Upper lobe of left lung (tissue), 6 donors: ENCODE data around the gene MPPED2. TPM values are rescaled to one million over a fixed set of nuclear protein-coding genes. Genes with fewer than 3 reads are reported as not detected.

Source experiments
- ATAC-seq, 2 donors: fragments of 200-7000 bp; cut with Tn5 transposase; one replicate each; pipeline ENCODE4 v1.9.1; 2022; ENCODE audit warnings: mild to moderate bottlenecking in 2 of 2, moderate library complexity in 2 of 2; ENCODE audit not compliant: low FRiP score in 2 of 2
- DNase-seq, 2 donors: peaks; one replicate each; pipeline ENCODE4 v3.0.0-alpha.2; 2019 to 2020
- H3K27ac ChIP-seq, 4 donors: fragments of 200-600 bp; sonication (generic); one replicate each; pipeline ENCODE4 v1.5.1; 2016 to 2019
- H3K27me3 ChIP-seq, 4 donors: fragments of 200-600 bp; sonication (generic); one replicate each; pipeline ENCODE4 v1.5.1; 2017 to 2019
- H3K36me3 ChIP-seq, 4 donors: fragments of 200-600 bp; sonication (generic); one replicate each; pipeline ENCODE4 v1.5.1; 2016 to 2019
- H3K4me1 ChIP-seq, 4 donors: fragments of 200-600 bp; sonication (generic); one replicate each; pipeline ENCODE4 v1.5.1; 2018 to 2019
- H3K4me3 ChIP-seq, 4 donors: fragments of 200-600 bp; sonication (generic); one replicate each; pipeline ENCODE4 v1.5.1; 2017 to 2019; ENCODE audit warnings: mild to moderate bottlenecking in 2 of 4, moderate library complexity in 1 of 4
- H3K9me3 ChIP-seq, 4 donors: fragments of 200-600 bp; sonication (generic); one replicate each; pipeline ENCODE4 v1.5.1; 2018 to 2019
- EP300 ChIP-seq, 4 donors: sonication (generic); formaldehyde crosslinking; IDR thresholded peaks; one replicate each; pipeline ENCODE4 v1.5.1; 2017; ENCODE audit warnings: antibody characterized with exemption in 4 of 4, control low read depth in 2 of 4
- POLR2A ChIP-seq, 4 donors: fragments of 450-650 bp; IDR thresholded peaks; one replicate each; pipeline ENCODE4 v1.5.1; 2016 to 2017; ENCODE audit warnings: antibody characterized with exemption in 4 of 4, mild to moderate bottlenecking in 2 of 4
- POLR2AphosphoS5 ChIP-seq, 2 donors: sonication (generic); formaldehyde crosslinking; IDR thresholded peaks; one replicate each; pipeline ENCODE4 v1.5.1; 2017; ENCODE audit warnings: antibody characterized with exemption in 2 of 2
- WGBS, 2 donors: methylation state at CpG; one replicate each; pipeline ENCODE4 v1.1.5; 2017 to 2018; 5-methylcytosine and 5-hydroxymethylcytosine counted together
- total RNA-seq, 6 donors: library from RNA; depleted of rRNA in 4 of 6; stranded (reverse); fragments of >200 nt in 4 of 6; gene quantifications; one replicate each; pipeline versions ENCODE4 v1.1.0 to v1.2.1, GENCODE V29; 2016 to 2021
- TF ChIP-seq, protein P1 (sequence below), 6 experiments: fragments of 450-650 bp in 4 of 6; fragments of 200-600 bp in 2 of 6; sonication (generic) in 2 of 6; IDR thresholded peaks; one replicate each; pipeline ENCODE4 v1.5.1; 2016 to 2019; ENCODE audit warnings: antibody characterized with exemption in 6 of 6
- donor health status: DM: no; HTN: no; CAD: no; lungs with moderate emphysema.
- donor health status: DM: no; HTN: yes; CAD: no; lungs with severe emphysema.

MPPED2 gene
- total RNA-seq, 6 donors from 2014 or later, result 0.20 to 3.8 (median 0.49) TPM; not detected in 1

GRCh38 chr11:30501744-30502143, 84.4 kb downstream of the MPPED2 start:
- TF ChIP-seq EP300 (IDR thresholded peaks at IDR 0.05) (no peak), POLR2AphosphoS5 (IDR thresholded peaks at IDR 0.05) (no peak), POLR2A (IDR thresholded peaks at IDR 0.05) (no peak)
- TF ChIP-seq, protein P1, sequence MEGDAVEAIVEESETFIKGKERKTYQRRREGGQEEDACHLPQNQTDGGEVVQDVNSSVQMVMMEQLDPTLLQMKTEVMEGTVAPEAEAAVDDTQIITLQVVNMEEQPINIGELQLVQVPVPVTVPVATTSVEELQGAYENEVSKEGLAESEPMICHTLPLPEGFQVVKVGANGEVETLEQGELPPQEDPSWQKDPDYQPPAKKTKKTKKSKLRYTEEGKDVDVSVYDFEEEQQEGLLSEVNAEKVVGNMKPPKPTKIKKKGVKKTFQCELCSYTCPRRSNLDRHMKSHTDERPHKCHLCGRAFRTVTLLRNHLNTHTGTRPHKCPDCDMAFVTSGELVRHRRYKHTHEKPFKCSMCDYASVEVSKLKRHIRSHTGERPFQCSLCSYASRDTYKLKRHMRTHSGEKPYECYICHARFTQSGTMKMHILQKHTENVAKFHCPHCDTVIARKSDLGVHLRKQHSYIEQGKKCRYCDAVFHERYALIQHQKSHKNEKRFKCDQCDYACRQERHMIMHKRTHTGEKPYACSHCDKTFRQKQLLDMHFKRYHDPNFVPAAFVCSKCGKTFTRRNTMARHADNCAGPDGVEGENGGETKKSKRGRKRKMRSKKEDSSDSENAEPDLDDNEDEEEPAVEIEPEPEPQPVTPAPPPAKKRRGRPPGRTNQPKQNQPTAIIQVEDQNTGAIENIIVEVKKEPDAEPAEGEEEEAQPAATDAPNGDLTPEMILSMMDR (IDR thresholded peaks at IDR 0.05), result no peak
- ATAC-seq (no peak), DNase-seq (no peak)

DNA sequence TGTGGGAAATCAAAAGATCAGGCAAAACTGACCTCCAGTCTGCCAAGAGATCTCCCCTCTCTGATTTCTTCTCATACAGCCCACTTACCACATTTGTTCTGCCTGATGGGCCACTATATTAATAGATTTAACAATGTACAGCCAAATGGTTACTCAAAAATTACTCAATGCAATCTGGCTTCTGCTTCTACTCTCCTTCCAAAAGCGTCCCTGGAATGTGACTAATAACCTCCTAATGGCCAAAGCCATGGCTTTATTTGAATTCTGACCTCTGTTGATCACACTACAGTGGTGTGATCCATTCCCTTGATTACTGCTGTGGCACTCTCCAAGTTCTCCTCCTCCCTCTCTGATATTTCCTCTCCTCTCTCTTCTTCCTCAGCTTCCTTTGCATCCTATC, 86.2 kb downstream of the MPPED2 start:
- Histone ChIP-seq H3K27ac (no peak overlapping the region), H3K36me3 (no peaks in the 10 kb centered on the region), H3K4me1 (no peaks in the 10 kb centered on the region), H3K27me3 (no peaks in the 10 kb centered on the region), H3K4me3 (no peak overlapping the region), H3K9me3 (no peaks in the 10 kb centered on the region)
- no peak for ATAC-seq
- 74 to 80% methylated on average over 1 of the region's 1 CpG for WGBS, 2 donors
- no peak for DNase-seq
- TF ChIP-seq POLR2A (IDR thresholded peaks at IDR 0.05), result no peak
- TF ChIP-seq EP300 (IDR thresholded peaks at IDR 0.05), result no peak
- TF ChIP-seq POLR2AphosphoS5 (IDR thresholded peaks at IDR 0.05), result no peak
- TF ChIP-seq, protein P1 (IDR thresholded peaks at IDR 0.05), result no peak

More at GRCh38 chr11:30501744-30502143, 84.4 kb downstream of the MPPED2 start:
- Histone ChIP-seq H3K36me3 (no peaks in the 10 kb centered on the region), H3K4me1 (no peaks in the 10 kb centered on the region), H3K27me3 (no peaks in the 10 kb centered on the region), H3K9me3 (no peaks in the 10 kb centered on the region), H3K27ac (no peak overlapping the region), H3K4me3 (no peak overlapping the region)
- 77 to 89% methylated on average over 2 of the region's 2 CpGs for WGBS, 2 donors

DNA sequence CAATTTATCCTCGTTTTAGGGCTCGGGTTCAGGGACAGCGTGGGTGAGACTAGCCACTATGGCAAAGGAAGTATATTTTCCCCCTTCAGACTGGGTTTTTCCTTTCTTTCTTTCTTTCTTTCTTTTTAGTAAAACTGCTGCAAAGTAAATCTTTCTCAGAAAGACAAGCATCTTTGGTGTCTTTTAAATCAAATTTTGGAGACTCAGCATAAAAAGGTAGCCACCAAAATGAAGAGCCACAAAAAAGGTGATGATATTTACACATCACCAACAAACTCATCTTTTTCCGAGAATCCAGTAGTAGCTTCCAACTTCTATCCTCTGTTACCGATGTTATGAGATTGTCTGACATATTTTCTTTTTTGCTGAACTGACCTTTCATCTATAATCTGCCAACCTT, 88.6 kb downstream of the MPPED2 start:
- no peak for ATAC-seq
- Histone ChIP-seq H3K4me1 (no peaks in the 10 kb centered on the region), H3K4me3 (no peak overlapping the region), H3K9me3 (no peaks in the 10 kb centered on the region), H3K36me3 (no peaks in the 10 kb centered on the region), H3K27me3 (no peaks in the 10 kb centered on the region), H3K27ac (no peak overlapping the region)
- DNase-seq, result no peak
- 83 to 93% methylated on average over 5 of the region's 5 CpGs for WGBS, 2 donors
- no peak for TF ChIP-seq POLR2A (IDR thresholded peaks at IDR 0.05)
- TF ChIP-seq EP300 (IDR thresholded peaks at IDR 0.05), result no peak
- no peak for TF ChIP-seq POLR2AphosphoS5 (IDR thresholded peaks at IDR 0.05)
- TF ChIP-seq, protein P1 (IDR thresholded peaks at IDR 0.05), result no peak

DNA sequence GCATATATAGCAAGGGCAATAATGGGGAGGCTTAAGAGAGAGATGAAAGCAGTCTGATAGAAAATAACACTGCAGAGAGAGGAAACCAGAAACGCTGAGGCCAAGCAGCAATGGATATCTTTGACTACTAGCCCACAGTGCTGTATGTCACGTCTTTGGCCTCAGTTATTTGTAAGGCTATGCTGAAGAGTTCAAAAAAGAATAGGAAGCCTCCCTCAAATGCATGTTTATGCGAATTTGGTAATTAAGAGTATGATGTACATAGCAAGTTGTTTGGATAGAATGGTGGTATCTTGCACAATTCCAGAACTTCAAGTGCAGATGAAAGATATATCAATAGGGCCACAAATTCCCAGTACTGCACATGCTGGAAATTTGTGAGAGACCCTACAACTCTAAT, 89.2 kb downstream of the MPPED2 start:
- Histone ChIP-seq H3K36me3 (no peaks in the 10 kb centered on the region), H3K27ac (no peak overlapping the region), H3K4me3 (no peak overlapping the region), H3K9me3 (no peaks in the 10 kb centered on the region), H3K4me1 (no peaks in the 10 kb centered on the region), H3K27me3 (no peaks in the 10 kb centered on the region)
- DNase-seq (no peak), ATAC-seq (no peak)
- WGBS, 2 donors, result 85 to 87% methylated on average over 3 of the region's 3 CpGs
- TF ChIP-seq EP300 (IDR thresholded peaks at IDR 0.05) (no peak), POLR2AphosphoS5 (IDR thresholded peaks at IDR 0.05) (no peak), POLR2A (IDR thresholded peaks at IDR 0.05) (no peak)
- TF ChIP-seq, protein P1 (IDR thresholded peaks at IDR 0.05), result no peak

DNA sequence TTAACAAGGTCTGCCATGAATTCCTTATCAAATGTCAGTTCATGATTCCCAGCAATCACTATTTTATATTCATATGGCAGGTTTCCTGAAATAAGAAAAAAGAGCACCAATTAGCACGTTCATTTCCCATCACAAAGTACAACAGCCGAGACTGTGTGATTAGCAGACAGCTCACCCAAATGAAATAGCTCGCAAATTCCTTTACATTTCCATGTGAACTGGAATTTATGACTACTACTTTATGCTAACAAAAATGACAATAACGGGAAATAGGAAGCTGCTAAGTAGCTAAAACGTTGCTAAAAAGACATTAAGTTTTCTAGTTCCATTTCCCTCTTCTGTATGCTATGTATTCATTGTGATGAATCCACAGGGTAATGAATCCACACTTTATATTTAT, 90.7 kb downstream of the MPPED2 start:
- ATAC-seq, result no peak
- TF ChIP-seq POLR2AphosphoS5 (IDR thresholded peaks at IDR 0.05) (no peak), EP300 (IDR thresholded peaks at IDR 0.05) (no peak), POLR2A (IDR thresholded peaks at IDR 0.05) (no peak)
- TF ChIP-seq, protein P1 (IDR thresholded peaks at IDR 0.05), result no peak
- H3K27me3 ChIP-seq, result no peaks in the 10 kb centered on the region
- H3K36me3 ChIP-seq, result no peaks in the 10 kb centered on the region
- no peak for DNase-seq
- H3K27ac ChIP-seq, result no peak overlapping the region
- no peak overlapping the region for H3K4me3 ChIP-seq
- 70 to 72% methylated on average over 5 of the region's 5 CpGs for WGBS, 2 donors
- H3K9me3 ChIP-seq, result no peaks in the 10 kb centered on the region
- no peaks in the 10 kb centered on the region for H3K4me1 ChIP-seq
